Right atrium auricular region (tissue), 2 donors: ENCODE measurements around the gene RBM33. TPM values are rescaled to one million over a fixed set of nuclear protein-coding genes. Genes with fewer than 3 reads are reported as not detected.
"Not testable (repeated sequence)": the region's sequence is repeated elsewhere in the genome, so short reads cannot be mapped to it uniquely, and the experiment has no call there.

ENCODE experiments used
- DNase-seq: peaks from one replicate; pipeline ENCODE4 v3.0.0-alpha.2; 2019; ENCODE audit warnings: low spot score
- H3K27ac ChIP-seq, 2 donors: fragments of 200-600 bp; sonication (generic); 1 replicate in 1 of 2; 2 replicates in 1 of 2; pipeline ENCODE4 v1.5.1; 2016 to 2019
- H3K27me3 ChIP-seq, 2 donors: fragments of 200-600 bp; sonication (generic); one replicate each; pipeline versions ENCODE4 v1.5.1 to v1.6.0; 2017 to 2019
- H3K36me3 ChIP-seq: fragments of 200-600 bp; sonication (generic); one replicate; pipeline ENCODE4 v1.5.1; 2016
- H3K4me1 ChIP-seq, 2 donors: fragments of 200-600 bp; sonication (generic); one replicate each; pipeline versions ENCODE4 v1.5.1 to v1.6.0; 2017 to 2019
- H3K4me3 ChIP-seq, 2 donors: fragments of 200-600 bp; sonication (generic); 1 replicate in 1 of 2; 2 replicates in 1 of 2; pipeline ENCODE4 v1.5.1; 2017 to 2019; ENCODE audit warnings: mild to moderate bottlenecking in 1 of 2, moderate library complexity in 1 of 2
- H3K9me3 ChIP-seq, 2 donors: fragments of 200-600 bp; sonication (generic); one replicate each; pipeline ENCODE4 v1.5.1; 2019
- CTCF ChIP-seq, 2 donors: fragments of 200-600 bp; sonication (generic); IDR thresholded peaks; one replicate each; pipeline ENCODE4 v1.5.1; 2019; ENCODE audit warnings: antibody characterized with exemption in 2 of 2
- total RNA-seq, 2 donors: library from RNA; depleted of rRNA; stranded (reverse); fragments of >200 nt; gene quantifications; one replicate each; pipeline ENCODE4 v1.1.0, GENCODE V29; 2016

The RBM33 gene
- total RNA-seq, 2 donors from 2014 or later, result 15.4 to 21.0 TPM

GRCh38 chr7:155610633-155611193 is 33.7 kb upstream of the RBM33 start:
- no peaks in the 10 kb centered on the region for H3K9me3 ChIP-seq
- H3K27me3 ChIP-seq, result no peaks in the 10 kb centered on the region
- no peak overlapping the region for H3K27ac ChIP-seq
- no peaks in the 10 kb centered on the region for H3K36me3 ChIP-seq
- TF ChIP-seq CTCF (IDR thresholded peaks at IDR 0.05), result no peak
- no peak for DNase-seq
- no peaks in the 10 kb centered on the region for H3K4me1 ChIP-seq
- H3K4me3 ChIP-seq, result no peak overlapping the region

- no peak for TF ChIP-seq CTCF (IDR thresholded peaks at IDR 0.05)
- DNase-seq, result no peak
- Histone ChIP-seq H3K36me3 (no peaks in the 10 kb centered on the region), H3K27me3 (no peaks in the 10 kb centered on the region), H3K9me3 (no peaks in the 10 kb centered on the region), H3K4me3 (no peak overlapping the region), H3K4me1 (no peaks in the 10 kb centered on the region), H3K27ac (no peak overlapping the region)
Measured at GRCh38 chr7:155611808-155612447, 32.5 kb upstream of the RBM33 start.

GRCh38 chr7:155612658-155613057 is 31.8 kb upstream of the RBM33 start:
- Histone ChIP-seq H3K9me3 (no peaks in the 10 kb centered on the region), H3K4me3 (no peak overlapping the region), H3K36me3 (no peaks in the 10 kb centered on the region), H3K4me1 (no peaks in the 10 kb centered on the region), H3K27me3 (no peaks in the 10 kb centered on the region), H3K27ac (no peak overlapping the region)
- no peak for TF ChIP-seq CTCF (IDR thresholded peaks at IDR 0.05)
- DNase-seq, result no peak

- not testable (repeated sequence) for H3K9me3 ChIP-seq, H3K36me3 ChIP-seq, H3K4me1 ChIP-seq, H3K27me3 ChIP-seq, H3K27ac ChIP-seq, DNase-seq, H3K4me3 ChIP-seq
Measured at GRCh38 chr7:155615085-155615484, 29.4 kb upstream of the RBM33 start.

- no peak for TF ChIP-seq CTCF (IDR thresholded peaks at IDR 0.05)
- no peak for DNase-seq
- no peaks in the 10 kb centered on the region for H3K27me3 ChIP-seq
- no peak overlapping the region for H3K4me3 ChIP-seq
- H3K27ac ChIP-seq, result no peak overlapping the region
- no peaks in the 10 kb centered on the region for H3K9me3 ChIP-seq
- no peaks in the 10 kb centered on the region for H3K36me3 ChIP-seq
- H3K4me1 ChIP-seq, result no peaks in the 10 kb centered on the region
Measured at GRCh38 chr7:155618708-155619633, 25.5 kb upstream of the RBM33 start.

- Histone ChIP-seq H3K9me3 (no peaks in the 10 kb centered on the region), H3K4me3 (no peak overlapping the region), H3K36me3 (no peaks in the 10 kb centered on the region), H3K27me3 (no peaks in the 10 kb centered on the region), H3K27ac (no peak overlapping the region), H3K4me1 (no peaks in the 10 kb centered on the region)
- no peak for DNase-seq
- TF ChIP-seq CTCF (IDR thresholded peaks at IDR 0.05), result no peak
Measured at GRCh38 chr7:155619634-155620271, 24.7 kb upstream of the RBM33 start.
